H9 (cell line): Measurements from ENCODE around the gene FRRS1. TPM values are rescaled to one million over a fixed set of nuclear protein-coding genes. Genes with fewer than 3 reads are reported as not detected.

Experiments
- DNase-seq: peaks from one replicate; pipeline ENCODE4 v3.0.0-alpha.2; 2017
- H2AFZ ChIP-seq: one replicate; pipeline ENCODE4 v1.6.1; 2013; ENCODE audit warnings: mild to moderate bottlenecking, low read length, control low read depth, moderate library complexity
- H2AK5ac ChIP-seq: 2 replicates; pipeline ENCODE4 v1.6.1; 2013; ENCODE audit warnings: low read length, control low read depth, mixed read lengths; ENCODE audit not compliant: insufficient read length
- H2BK120ac ChIP-seq: one replicate; pipeline ENCODE4 v1.6.1; 2013; ENCODE audit warnings: low read depth, mild to moderate bottlenecking, low read length, control low read depth, inconsistent platforms; ENCODE audit not compliant: poor library complexity, severe bottlenecking
- H2BK12ac ChIP-seq: 2 replicates; pipeline ENCODE4 v1.6.1; 2013; ENCODE audit warnings: low read length, control low read depth, mixed read lengths, low read depth; ENCODE audit not compliant: insufficient read length
- H2BK15ac ChIP-seq: 2 replicates; pipeline ENCODE4 v1.6.1; 2013; ENCODE audit warnings: low read depth, low read length, control low read depth
- H2BK20ac ChIP-seq: one replicate; pipeline ENCODE4 v1.6.1; 2013; ENCODE audit warnings: low read depth, mild to moderate bottlenecking, low read length, control low read depth, inconsistent platforms; ENCODE audit not compliant: poor library complexity, severe bottlenecking
- H2BK5ac ChIP-seq: 2 replicates; pipeline ENCODE4 v1.6.1; 2013; ENCODE audit warnings: low read length, control low read depth, mixed read lengths; ENCODE audit not compliant: insufficient read length
- H3K14ac ChIP-seq: 2 replicates; pipeline ENCODE4 v1.6.1; 2013; ENCODE audit warnings: low read length, control low read depth; ENCODE audit not compliant: insufficient read depth
- H3K18ac ChIP-seq: 2 replicates; pipeline ENCODE4 v1.6.1; 2013; ENCODE audit warnings: low read depth, mild to moderate bottlenecking, mixed read lengths, low read length, control low read depth; ENCODE audit not compliant: insufficient read length
- H3K23ac ChIP-seq: 2 replicates; pipeline ENCODE4 v1.6.1; 2013; ENCODE audit warnings: low read length, control low read depth, mixed read lengths, low read depth; ENCODE audit not compliant: insufficient read length
- H3K23me2 ChIP-seq: 2 replicates; pipeline ENCODE4 v1.6.1; 2013; ENCODE audit warnings: low read depth, mild to moderate bottlenecking, mixed read lengths, low read length, control low read depth; ENCODE audit not compliant: insufficient read length, poor library complexity, severe bottlenecking
- H3K27ac ChIP-seq: 2 replicates; pipeline ENCODE4 v1.5.1; 2013; ENCODE audit warnings: low read length, control low read depth, mixed read lengths, low read depth; ENCODE audit not compliant: insufficient read length
- H3K27me3 ChIP-seq: 2 replicates; pipeline ENCODE4 v1.6.1; 2013; ENCODE audit warnings: low read length, control low read depth, inconsistent platforms; ENCODE audit not compliant: insufficient read depth
- H3K4ac ChIP-seq: 2 replicates; pipeline ENCODE4 v1.6.1; 2013; ENCODE audit warnings: low read depth, mild to moderate bottlenecking, control low read depth, inconsistent platforms, low read length, moderate library complexity
- H3K4me1 ChIP-seq: 2 replicates; pipeline ENCODE4 v1.6.1; 2013; ENCODE audit warnings: low read length, control low read depth, inconsistent platforms; ENCODE audit not compliant: insufficient read depth
- H3K4me2 ChIP-seq: 2 replicates; pipeline ENCODE4 v1.6.1; 2013; ENCODE audit warnings: low read length, control low read depth, mixed read lengths; ENCODE audit not compliant: insufficient read length, insufficient read depth
- H3K56ac ChIP-seq: 2 replicates; pipeline ENCODE4 v1.6.1; 2013; ENCODE audit warnings: low read depth, mild to moderate bottlenecking, mixed read lengths, low read length, control low read depth; ENCODE audit not compliant: insufficient read length
- H3K79me1 ChIP-seq: 2 replicates; pipeline ENCODE4 v1.6.1; 2013; ENCODE audit warnings: low read depth, mild to moderate bottlenecking, moderate library complexity, low read length, control low read depth, inconsistent platforms; ENCODE audit not compliant: insufficient read depth, poor library complexity, severe bottlenecking
- H3K79me2 ChIP-seq: 2 replicates; pipeline ENCODE4 v1.6.1; 2013; ENCODE audit warnings: low read length, control low read depth, inconsistent platforms; ENCODE audit not compliant: insufficient read depth
- H3K9ac ChIP-seq: 2 replicates; pipeline ENCODE4 v1.6.1; 2013; ENCODE audit warnings: low read length, control low read depth, mixed read lengths; ENCODE audit not compliant: insufficient read length; ENCODE audit errors: extremely low read depth
- H3K9me3 ChIP-seq: one replicate; pipeline ENCODE4 v1.6.1; 2013; ENCODE audit warnings: low read depth, low read length, inconsistent platforms; ENCODE audit not compliant: control insufficient read depth
- H3T11ph ChIP-seq: one replicate; pipeline ENCODE4 v1.6.1; 2013; ENCODE audit warnings: mild to moderate bottlenecking, low read length, control low read depth, inconsistent platforms
- H4K20me1 ChIP-seq: one replicate; pipeline ENCODE4 v1.6.1; 2013; ENCODE audit not compliant: control insufficient read depth, insufficient read length, insufficient read depth
- H4K5ac ChIP-seq: 2 replicates; pipeline ENCODE4 v1.6.1; 2013; ENCODE audit warnings: low read depth, mild to moderate bottlenecking, mixed read lengths, low read length, control low read depth; ENCODE audit not compliant: insufficient read length
- H4K8ac ChIP-seq: replicated peaks from 2 replicates; pipeline ENCODE4 v1.6.1; 2013; ENCODE audit warnings: low read length, control low read depth, mixed read lengths, low read depth; ENCODE audit not compliant: insufficient read length
- H4K91ac ChIP-seq: 2 replicates; pipeline ENCODE4 v1.6.1; 2013; ENCODE audit warnings: low read depth, mild to moderate bottlenecking, moderate library complexity, mixed read lengths, low read length, control low read depth; ENCODE audit not compliant: insufficient read length
- H3K27ac Mint-ChIP-seq, 3 experiments: 2 replicates in 2 of 3; 3 replicates in 1 of 3; pipeline ENCODE4 v1.8.0; 2020 to 2021; ENCODE audit warnings: mixed read lengths in 3 of 3, mild to moderate bottlenecking in 1 of 3, moderate library complexity in 1 of 3
- H3K27me3 Mint-ChIP-seq: 2 replicates; pipeline ENCODE4 v1.8.0; 2021; ENCODE audit warnings: low read depth, mild to moderate bottlenecking, moderate library complexity, mixed read lengths
- H3K36me3 Mint-ChIP-seq, 3 experiments: 2 replicates in 2 of 3; 3 replicates in 1 of 3; pipeline ENCODE4 v1.8.0; 2020 to 2021; ENCODE audit warnings: low read depth in 3 of 3, mixed read lengths in 3 of 3; ENCODE audit not compliant: insufficient read depth in 1 of 3
- H3K4me1 Mint-ChIP-seq, 2 experiments: 2 replicates each; pipeline ENCODE4 v1.8.0; 2020; ENCODE audit warnings: mixed read lengths in 2 of 2
- H3K4me3 Mint-ChIP-seq, 2 experiments: 2 replicates in 1 of 2; 3 replicates in 1 of 2; pipeline ENCODE4 v1.8.0; 2020 to 2021; ENCODE audit warnings: mild to moderate bottlenecking in 2 of 2, mixed read lengths in 2 of 2, moderate library complexity in 1 of 2
- H3K9me3 Mint-ChIP-seq, 2 experiments: 2 replicates in 1 of 2; 3 replicates in 1 of 2; pipeline ENCODE4 v1.8.0; 2020; ENCODE audit warnings: mild to moderate bottlenecking in 2 of 2, mixed read lengths in 2 of 2, moderate library complexity in 1 of 2
- WGBS: extraction: QIAGEN DNeasy Blood & Tissue Kit; methylation state at CpG from one replicate; pipeline ENCODE4 v1.1.7; 2013; ENCODE audit warnings: missing lambda C conversion rate, low lambda C conversion rate, mixed read lengths; ENCODE audit not compliant: insufficient read length; ENCODE audit errors: extremely low coverage; 5-methylcytosine and 5-hydroxymethylcytosine counted together
- total RNA-seq: library from RNA; stranded (reverse); gene quantifications from 2 replicates; pipeline ENCODE4 v1.2.1, GENCODE V29; 2021
- TF ChIP-seq, protein P1 (sequence below): fragments of 200-600 bp; sonication (generic); conservative IDR thresholded peaks from 3 replicates; pipeline ENCODE4 v1.8.0; 2021; ENCODE audit warnings: antibody characterized with exemption, mild to moderate bottlenecking

Gene FRRS1
- total RNA-seq, 1 experiment from 2014 or later, result 5.6 TPM

DNA sequence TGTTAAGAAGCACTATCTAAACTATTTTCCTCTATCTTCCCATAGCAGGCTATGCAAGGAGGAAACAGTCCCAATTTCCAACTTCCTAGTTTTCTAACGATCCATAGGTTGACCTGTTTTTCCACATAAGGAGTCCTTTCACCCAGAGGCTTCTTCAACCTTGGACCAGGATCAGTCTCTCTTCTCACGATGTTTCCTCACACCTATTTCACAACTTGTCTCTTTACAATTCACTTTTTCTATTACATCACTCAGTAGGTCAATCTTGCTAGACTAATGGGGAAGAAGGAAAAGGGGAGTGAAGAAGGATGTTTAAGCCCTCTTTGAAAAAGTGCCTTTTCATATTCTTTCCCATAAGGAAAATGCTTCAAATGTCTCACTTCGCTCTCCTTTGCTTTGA is 104.7 kb downstream of the FRRS1 start:
- peaks cover 7 to 8% of the 10 kb centered on the region in 2 experiments; a peak in 3 of 4 replicates for H3K4me1 Mint-ChIP-seq
- no peak overlapping the region for H2AFZ ChIP-seq
- no peaks in the 10 kb centered on the region for H3K27me3 Mint-ChIP-seq
- H2BK12ac ChIP-seq, result no peak overlapping the region
- no peaks in the 10 kb centered on the region for H4K20me1 ChIP-seq
- TF ChIP-seq, protein P1, sequence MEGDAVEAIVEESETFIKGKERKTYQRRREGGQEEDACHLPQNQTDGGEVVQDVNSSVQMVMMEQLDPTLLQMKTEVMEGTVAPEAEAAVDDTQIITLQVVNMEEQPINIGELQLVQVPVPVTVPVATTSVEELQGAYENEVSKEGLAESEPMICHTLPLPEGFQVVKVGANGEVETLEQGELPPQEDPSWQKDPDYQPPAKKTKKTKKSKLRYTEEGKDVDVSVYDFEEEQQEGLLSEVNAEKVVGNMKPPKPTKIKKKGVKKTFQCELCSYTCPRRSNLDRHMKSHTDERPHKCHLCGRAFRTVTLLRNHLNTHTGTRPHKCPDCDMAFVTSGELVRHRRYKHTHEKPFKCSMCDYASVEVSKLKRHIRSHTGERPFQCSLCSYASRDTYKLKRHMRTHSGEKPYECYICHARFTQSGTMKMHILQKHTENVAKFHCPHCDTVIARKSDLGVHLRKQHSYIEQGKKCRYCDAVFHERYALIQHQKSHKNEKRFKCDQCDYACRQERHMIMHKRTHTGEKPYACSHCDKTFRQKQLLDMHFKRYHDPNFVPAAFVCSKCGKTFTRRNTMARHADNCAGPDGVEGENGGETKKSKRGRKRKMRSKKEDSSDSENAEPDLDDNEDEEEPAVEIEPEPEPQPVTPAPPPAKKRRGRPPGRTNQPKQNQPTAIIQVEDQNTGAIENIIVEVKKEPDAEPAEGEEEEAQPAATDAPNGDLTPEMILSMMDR, result no peak
- no peak overlapping the region for H2BK20ac ChIP-seq
- no peaks in the 10 kb centered on the region for H3K9me3 Mint-ChIP-seq
- H2BK15ac ChIP-seq, result no peak overlapping the region
- H2AK5ac ChIP-seq, result no peak overlapping the region
- no peak overlapping the region for H4K8ac ChIP-seq
- no peak overlapping the region for H3K23ac ChIP-seq
- H3K14ac ChIP-seq, result no peak overlapping the region
- H3K23me2 ChIP-seq, result no peaks in the 10 kb centered on the region
- no peak for DNase-seq
- H3K9me3 ChIP-seq, result no peaks in the 10 kb centered on the region
- no peaks in the 10 kb centered on the region for H3K27me3 ChIP-seq
- no peaks in the 10 kb centered on the region for H3K79me2 ChIP-seq
- peaks cover 2% of the 10 kb centered on the region; the same call in 1 of the 2 replicates for H3K4me1 ChIP-seq
- no peak overlapping the region for H2BK5ac ChIP-seq
- H3K4ac ChIP-seq, result no peak overlapping the region
- H4K5ac ChIP-seq, result no peak overlapping the region
- no peaks in the 10 kb centered on the region for H3K79me1 ChIP-seq
- no peak overlapping the region for H3K4me3 Mint-ChIP-seq
- H3K27ac Mint-ChIP-seq, result no peak overlapping the region
- no peak overlapping the region for H2BK120ac ChIP-seq
- H3K9ac ChIP-seq, result no peak overlapping the region
- no peak overlapping the region for H4K91ac ChIP-seq
- WGBS, result no CpG with 5 or more reads among the region's 3 CpGs
- no peak overlapping the region for H3K27ac ChIP-seq
- no peak overlapping the region for H3T11ph ChIP-seq
- no peak overlapping the region for H3K18ac ChIP-seq
- H3K36me3 Mint-ChIP-seq, result no peaks in the 10 kb centered on the region
- H3K56ac ChIP-seq, result no peak overlapping the region
- H3K4me2 ChIP-seq, result no peak overlapping the region
